AG08396 (cell line): ENCODE results near the gene PALLD.

Experiments used
- DNase-seq: peaks from one replicate; pipeline ENCODE4 v3.0.0; 2012; ENCODE audit warnings: low spot score, mixed read lengths

PALLD gene

DNA sequence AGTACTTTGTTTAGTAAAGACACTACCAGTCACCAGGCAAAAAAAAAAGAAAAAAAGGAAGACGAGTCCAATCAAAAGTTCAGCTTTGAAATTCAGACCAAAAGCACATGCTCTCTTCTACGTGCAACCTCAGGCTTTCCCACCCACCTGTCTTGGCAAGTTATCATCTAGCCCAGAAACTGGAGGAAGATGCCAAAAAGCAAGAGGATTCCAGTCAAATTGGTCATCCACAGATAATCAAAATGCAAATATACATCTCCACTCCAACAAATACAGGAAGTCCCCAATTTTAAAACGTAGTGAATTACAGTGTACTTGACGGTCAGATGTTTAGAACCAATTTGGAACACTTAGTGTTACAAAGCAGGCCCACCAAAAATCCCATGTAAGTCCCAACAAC lies 96.5 kb downstream of the PALLD start:
- no peak for DNase-seq

DNA sequence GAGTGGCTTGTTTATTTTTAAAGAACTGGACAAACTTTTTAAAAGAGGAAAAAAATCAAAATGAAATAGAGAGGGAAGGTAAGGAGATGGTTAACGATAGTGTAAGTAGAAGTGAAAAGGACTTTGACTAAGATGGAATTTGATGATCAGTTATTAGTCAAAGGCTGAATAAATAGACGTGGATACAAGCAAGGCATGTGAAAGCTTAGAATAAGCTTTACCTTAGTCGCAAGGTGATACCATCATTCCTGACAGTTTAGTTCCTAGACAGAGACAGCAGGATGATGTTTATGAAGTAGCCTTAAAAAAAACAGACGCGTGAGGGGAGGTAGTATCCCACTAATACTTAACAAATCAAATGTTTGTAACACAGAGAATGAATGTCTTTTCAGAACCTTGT lies 97.3 kb downstream of the PALLD start:
- DNase-seq: no peak

DNA sequence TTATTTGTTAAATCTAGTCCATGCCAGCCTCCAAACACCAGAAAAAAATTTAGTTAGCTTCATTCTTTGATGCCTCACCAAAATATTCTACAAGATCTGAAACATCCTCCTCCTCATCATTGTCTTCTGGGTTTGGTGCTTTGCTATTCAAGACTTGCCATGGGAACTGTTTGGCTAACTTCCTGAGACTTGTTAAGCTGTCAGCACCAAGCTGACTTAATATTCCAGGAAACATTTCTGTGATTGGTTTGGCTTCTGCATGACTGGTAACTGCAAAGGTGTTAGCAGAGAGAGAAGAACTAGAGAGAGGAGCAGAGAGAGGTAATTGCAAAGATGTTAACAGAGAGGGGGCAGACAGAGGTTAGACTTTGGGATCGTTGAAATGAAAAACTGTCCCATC lies 101.3 kb downstream of the PALLD start:
- DNase-seq: no peak

DNA sequence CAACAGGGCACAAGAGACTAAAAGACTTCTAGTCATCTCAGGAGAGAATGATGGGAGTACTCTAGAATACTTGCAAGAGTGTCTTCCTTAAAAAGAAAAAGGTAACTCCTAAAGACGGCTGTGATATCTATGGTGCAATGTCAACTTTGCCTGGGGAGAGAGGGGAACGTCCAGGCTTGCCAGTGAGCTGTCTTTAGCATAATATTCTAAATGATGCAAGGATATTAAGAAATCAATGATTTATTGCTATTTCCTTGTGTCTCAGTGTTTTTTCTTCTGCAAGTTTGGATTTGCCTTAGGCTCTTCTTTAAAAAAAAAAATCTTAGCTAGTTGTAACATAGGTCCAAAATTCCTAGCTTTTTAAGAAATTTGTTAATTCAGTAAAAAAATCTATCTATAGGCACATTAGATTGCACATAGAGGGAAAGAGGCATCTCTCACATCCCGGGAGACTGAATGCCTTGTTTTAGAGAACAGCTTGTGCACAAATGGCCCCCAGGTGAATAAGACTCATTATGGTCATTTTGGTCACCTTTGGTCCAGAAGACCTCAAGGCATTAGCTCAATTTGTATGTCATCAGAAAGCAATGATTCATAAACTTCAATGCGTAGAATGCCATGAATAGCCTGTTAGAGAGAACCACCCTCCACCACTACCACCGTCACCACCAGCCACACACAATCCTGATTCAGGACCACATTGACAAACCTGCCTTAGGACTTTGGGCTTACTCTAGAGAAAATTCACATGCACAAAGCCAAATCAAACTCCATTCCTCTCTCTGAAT lies 104.1 kb downstream of the PALLD start:
- no peak for DNase-seq

DNA sequence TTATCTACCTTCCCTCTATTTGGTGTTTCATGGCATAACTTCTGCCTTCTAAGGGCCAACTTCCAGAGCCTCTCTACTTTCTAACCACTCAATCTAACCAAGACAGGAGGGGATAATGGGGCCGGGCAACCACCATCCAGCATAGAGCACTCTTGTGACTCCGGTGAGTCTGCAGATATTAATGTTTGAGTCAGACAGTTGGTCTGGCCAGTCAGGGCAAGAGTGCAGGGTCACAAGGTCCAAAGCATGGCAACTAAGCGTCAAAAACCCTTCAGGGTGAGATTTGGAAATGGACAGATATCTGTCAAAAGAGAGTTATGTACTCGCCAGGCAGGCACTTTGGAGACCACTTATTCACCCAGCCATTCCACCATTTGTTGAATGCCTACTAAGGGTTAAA lies 105.0 kb downstream of the PALLD start:
- DNase-seq: no peak

DNA sequence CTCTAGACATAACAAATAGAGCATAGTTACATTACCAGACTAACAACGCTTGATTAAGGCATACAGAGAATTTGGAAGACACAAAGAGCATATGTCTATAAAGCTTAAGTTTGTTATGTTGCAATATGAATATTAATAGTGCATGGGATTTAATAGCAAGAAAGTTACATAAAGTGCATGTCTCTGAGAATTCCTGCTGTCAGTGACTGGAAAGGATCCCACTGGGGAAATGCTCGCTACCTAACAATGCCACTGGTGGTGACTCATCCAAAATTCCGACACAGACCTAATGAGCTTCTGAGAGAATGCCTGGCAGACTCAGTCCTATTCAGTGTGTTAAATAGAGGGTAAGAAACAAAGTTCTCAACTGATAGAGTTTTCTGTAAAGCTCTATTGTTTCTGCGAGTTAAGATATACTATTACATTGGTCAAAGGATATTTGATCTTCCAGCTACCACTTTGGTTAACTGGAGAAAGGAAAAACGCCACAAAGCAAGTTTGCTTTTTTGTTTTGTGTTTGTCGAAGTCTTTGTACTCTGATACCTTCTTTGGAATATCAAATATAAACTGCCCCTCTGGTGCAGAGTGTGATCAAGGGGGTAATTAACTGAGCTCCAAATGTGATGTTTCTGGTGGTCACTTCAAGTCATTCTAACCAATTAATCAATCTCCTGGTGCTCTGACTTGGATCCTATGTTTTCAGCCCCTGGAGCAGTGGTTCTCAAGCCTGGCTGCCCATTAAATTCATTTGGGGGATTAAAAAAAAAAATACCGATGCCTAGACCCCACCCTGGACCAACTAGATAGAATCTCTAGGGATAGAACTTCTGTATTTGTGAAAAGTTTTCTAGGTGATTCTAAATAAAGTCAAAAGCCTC lies 107.9 kb downstream of the PALLD start:
- DNase-seq: peak; percentile 53

DNA sequence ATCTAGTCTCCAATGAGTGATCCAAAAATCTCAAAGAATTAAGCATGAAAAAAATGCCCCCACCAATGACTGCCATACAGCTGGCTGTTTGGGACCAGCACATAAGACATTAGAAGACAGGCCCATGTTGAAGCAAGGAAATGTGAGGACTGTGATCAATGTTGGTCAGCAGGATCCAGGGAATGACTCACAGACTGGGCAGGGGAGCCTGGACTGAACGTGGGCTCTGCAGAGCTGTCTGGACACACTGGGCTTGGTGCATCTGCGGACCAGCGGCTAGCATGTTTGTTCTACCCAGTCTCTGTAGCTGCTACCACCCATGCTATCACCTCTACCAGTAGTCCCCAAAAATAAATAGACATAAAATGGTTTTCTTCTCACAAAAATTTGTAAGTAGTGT lies 108.6 kb downstream of the PALLD start:
- peak; percentile 44 for DNase-seq

DNA sequence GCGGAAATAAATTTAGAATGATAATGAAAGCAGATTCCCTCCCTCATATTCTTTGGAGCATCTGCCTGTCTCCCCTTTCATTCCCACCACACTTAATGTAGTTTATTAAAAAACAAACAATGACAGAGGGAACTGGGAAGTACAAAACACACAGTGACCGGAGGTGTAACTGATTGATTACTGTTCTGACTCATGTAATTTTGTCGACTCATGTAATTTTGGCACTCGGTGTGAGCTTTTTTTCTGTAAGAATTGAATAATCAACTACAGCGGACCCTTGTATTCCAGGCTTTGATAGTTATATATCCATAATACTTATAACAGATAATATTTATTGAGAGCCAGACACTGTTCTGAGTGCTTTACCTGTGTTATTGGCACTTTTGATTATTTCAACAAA lies 110.4 kb downstream of the PALLD start:
- DNase-seq: no peak

DNA sequence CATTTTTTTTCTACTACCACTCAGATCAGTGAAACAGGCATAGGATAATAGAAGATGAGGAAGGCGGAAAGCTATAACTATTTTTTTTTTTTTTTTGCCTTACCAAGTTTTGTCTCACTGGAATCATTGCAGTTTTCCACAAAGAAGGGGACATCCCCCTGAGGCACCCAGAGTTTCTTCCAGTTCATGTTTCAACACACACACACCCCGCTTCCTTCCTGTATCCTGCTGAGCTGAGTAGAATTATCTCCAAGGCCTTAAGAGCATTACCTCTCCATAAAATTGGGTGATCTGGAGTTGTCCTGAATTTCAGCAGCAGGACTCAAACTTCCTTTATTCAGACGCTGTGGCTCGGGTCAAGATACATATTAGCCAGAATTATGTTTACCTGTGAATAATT lies 111.9 kb downstream of the PALLD start:
- DNase-seq: no peak

DNA sequence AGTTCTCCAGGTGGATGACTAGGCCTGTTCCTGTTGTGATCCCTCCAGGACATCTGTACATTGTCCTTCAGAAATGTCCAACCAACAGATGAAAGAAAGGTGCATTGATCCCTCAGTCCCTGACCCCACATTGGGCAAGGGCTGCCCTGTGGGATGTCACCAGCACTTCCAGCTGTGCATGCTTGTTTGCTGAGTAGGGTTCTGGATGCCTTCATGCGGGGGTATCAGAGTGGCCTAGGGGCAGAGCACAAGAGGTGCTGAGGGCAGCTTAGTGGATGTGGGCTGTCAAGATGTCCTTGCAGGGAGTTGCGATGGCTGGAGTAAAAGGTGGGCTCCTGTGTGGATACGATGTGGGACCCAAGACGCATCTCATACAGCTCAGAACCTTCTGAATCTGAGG lies 112.5 kb downstream of the PALLD start:
- no peak for DNase-seq

DNA sequence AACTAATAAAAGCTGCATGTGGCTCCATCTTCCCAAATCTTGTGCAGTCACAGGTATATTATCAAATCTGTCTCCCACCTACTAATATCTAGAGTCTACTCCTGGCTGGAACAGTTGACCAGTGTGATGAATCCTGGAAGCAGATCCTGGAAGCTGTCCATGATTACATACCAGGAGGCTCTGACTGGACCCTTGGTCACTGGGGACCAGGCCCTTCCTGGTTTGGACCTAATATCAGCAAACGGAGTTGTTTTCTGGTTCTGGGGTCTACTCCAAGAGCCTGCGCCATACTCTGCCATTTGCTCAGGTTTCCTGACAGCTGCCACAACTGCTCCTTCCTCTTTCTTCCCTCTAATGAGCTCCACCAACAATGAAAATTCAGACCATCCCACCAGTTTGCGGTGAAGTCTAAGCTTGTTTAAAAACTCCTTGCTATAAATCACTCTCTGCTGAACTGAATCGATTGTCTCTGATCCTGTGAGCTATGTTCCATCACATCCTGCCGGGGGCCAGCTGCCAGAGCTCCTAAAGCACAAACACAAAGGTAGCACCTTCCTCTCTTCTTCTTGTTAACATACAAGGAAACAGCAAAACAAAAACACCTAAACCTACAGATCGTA lies 114.2 kb downstream of the PALLD start:
- peak; percentile 39 for DNase-seq

DNA sequence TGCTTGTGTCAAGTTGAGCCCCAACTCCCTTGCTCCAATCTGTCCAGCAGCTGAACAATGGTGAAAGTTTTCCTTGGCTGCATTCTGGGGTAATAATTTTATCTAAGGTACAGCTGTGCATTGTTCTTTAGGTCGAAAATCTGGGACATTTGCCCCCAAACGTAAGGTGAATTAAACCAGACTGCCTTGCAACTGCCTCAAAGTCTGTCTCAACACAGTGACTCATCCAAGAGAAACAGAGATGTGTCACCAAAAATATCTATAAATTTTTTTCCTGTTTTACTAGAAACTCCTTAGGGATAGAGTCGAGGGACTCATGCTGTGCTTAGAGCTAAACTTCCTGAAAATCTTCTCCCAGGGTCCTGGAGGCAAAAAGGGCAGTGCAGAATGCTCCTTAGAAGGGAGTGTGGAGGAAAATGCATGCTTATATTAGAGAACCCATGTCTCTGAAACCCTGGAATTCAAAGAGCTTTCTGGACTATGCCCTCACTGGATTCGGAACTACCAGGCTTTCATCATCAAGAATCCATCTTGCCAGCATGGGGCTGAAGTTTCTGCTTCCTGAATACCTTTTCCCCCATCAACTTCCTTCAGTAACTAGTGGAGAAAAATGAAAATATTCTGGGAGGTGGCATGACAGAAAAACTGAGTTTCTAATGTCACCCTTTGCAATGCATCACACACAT lies 115.7 kb downstream of the PALLD start:
- DNase-seq: peak; percentile 21

DNA sequence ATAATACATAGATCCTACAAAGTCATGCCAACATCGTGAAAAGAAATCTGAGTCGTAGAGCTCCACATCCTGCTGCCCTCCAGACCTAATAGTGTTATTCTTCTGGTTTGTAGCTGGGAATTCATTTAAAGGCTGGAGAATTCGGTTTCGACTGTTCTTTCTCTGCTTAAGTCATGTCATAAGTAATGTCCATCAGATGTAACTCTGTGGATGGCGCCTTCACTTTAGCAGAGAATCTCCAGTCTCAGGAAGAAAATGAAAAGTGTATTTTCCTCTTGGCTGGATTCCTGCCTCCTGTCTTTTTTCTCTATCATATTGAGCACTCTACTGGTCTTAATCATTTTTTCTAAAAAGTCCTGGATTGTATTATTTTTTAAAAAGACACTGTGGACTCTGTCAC lies 117.0 kb downstream of the PALLD start:
- DNase-seq: no peak

DNA sequence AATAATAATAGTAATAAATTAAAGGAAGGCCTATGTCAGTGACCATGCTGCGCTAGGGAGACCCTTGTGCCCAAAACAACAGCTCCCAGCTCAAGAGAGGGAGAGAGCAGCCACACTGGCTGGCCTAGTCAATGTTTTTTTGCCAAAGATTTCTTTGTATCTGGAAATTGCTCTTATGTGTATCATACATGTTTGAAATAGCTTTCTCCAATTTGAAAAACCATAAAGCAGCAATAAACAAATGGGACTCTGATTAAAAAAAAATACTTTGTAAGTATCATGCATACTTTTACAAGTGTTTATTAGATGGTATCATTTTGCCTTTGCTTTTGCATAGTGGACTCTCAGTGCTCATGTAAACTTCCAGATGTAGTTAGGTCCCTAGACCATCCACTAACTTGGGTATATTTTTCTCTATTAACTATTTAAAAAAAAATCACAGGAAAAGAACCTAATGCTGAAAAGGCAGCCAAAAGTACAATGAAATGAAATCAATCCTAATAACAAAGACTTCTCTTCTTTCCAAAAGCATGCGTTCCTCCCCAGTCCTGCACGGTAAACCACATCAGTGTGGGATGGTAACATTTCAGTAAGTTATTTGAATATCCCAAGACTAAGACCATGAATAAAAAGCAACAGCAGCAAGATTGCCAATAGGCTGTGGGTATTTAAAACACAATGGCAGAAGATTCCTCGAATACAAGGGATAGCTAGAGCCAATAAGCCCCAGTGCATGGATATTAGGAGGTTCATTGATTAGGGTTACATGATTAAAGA lies 117.6 kb downstream of the PALLD start:
- DNase-seq: no peak

DNA sequence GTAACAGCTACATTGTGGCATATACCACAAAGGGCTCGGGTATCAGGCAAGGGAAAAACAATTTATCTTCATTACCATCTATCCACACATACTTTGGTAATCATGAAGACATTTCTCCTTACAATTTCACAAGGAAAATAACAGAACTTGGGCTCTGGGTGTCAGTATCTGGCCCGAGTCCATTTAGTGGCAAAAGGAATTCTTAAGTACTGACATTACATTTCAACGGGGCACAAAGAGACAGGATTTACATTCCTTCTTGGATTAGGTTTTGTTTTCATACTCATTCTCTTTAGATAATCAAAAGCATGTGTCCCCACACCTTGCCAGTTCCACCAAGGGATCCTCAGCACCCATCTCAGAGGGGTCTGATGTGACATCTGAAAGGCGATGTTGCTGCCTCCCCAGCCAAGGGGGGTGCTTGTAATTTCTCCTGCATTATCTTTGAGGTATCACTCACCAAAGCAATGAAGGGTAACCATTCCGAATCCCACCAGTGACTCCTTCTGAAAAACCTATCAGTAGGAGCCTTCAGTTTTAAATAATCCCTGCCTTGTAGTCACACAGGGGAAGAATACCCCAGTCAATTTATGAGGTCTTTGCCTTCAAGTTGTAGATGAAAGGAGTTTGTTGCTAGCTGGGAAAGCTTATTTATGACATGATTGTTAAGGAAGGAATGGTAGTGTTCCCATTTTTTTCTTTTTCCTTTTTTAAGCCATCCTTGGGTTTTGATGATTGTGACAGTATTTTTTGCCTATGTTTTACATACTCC lies 118.6 kb downstream of the PALLD start:
- peak; percentile 18 for DNase-seq

DNA sequence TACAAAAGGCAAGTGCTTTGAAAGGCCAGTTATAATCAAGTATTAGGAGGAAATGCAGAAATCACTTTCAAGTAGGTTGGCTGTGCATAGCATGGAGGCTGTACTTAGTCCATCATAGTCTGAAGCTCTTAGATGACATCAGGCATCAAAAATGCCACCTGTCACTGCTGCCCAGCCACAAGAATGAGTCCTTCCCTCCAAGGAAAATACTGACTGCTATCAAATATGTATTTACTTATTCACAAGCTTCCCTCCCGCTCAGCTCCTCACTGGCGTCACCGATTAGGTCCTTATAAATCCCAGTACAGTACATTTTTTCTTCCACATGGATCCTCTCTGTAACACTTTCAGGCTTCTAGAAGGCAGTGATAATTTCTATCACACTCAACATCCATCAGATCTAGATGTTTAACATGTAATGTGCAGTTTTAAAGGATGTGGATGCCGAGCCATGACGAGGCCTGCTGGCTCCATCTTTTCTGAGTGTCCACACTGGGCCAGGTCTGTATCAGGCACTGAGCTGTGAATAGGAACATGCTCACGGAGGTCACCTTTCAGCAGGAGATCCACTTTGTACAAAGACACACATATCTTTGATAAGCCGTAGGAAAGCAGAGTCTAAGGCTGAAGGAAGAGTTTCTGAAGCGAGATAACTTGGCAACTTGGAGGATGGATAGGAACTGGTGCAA lies 121.9 kb downstream of the PALLD start:
- DNase-seq: peak; percentile 19

DNA sequence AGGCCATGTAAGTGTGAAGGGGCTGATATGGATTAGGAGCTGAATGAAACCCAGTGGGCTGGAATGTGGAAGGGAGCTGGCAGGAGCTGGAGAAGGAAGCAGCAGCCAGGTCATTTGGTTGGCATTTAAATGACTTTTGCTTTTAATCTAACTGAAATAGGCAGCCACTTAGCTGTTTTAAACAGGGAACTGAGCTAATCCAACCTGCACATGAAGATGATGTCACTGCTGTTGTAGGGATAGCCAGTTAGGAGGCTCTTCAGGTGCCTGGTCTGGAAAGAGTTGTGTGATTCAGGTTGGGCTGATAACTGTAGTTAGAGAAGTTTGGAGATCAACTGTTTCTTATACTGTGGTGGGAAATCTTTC lies 122.4 kb downstream of the PALLD start:
- no peak for DNase-seq

DNA sequence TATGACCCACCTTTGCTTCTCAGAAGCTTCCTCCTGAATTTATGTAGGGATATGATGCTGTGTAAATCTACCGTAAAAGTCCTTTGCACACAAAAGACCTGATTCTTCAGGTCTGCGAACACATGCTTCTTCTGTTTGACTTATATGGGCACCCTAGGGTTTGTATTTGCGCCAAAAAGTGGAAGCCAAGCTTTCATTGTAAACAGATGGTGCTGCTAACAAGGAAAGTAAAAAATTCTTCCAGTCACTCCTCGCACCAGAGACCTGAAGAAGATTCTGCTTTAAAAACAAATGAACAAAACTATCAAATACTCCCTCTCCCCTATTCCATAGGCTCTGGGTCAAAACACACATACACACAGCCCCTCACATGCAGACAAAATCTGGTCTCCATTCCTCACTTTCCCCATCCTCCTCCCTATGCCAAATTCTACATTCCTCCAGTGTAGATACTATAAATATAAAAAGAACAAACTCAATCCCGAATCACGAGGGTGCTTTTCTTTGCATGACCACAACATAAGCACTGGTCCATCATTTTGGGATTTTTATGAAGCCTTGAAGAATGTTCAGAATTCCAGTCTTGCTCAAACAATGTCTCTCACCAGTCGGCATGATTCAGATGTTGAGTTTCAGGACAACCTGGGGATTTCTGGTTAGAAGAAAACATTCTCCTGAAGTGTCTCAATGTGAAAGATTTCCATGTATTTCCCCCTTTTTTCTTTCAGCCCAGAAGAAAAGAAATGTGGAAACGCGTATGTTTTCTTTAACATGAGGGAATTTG lies 125.1 kb downstream of the PALLD start:
- peak; percentile 49 for DNase-seq

DNA sequence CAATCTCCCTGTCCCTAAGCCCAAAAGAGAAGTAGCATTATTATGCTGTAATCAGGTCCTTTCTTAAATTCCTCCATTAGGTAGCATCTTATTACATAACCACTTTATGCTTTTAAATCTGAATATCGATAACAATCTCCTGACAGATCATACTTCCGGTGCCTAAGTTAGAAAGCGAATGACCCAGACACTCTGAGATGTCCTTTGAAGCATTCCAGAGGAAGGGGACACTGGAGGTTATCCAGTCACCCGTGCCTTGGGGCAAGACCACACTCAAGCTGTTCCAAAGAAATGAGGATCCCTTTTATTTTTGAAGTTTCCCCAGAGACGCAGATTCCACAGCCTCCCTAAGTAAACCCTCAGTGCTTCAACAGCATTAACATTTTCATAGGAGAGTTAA lies 125.7 kb downstream of the PALLD start:
- no peak for DNase-seq
